PC-3 (cell line): ENCODE data around the gene IFNAR1.

Experiments
- CTCF ChIP-seq: fragments of 300-600 bp; sonication (generic); conservative IDR thresholded peaks from 2 replicates; pipeline ENCODE4 v1.5.1; 2017; ENCODE audit warnings: antibody characterized with exemption, low read depth, mild to moderate bottlenecking, low read length
- EZH2 ChIP-seq: fragments of 300-600 bp; sonication (generic); IDR thresholded peaks from one replicate; pipeline ENCODE4 v1.6.1; 2017; ENCODE audit warnings: antibody characterized with exemption, mild to moderate bottlenecking, low read length; ENCODE audit not compliant: unreplicated experiment
- EZH2phosphoT487 ChIP-seq: fragments of 300-600 bp; sonication (generic); IDR thresholded peaks from 2 replicates; pipeline ENCODE4 v1.6.1; 2018; ENCODE audit warnings: mild to moderate bottlenecking, antibody characterized with exemption, low read length, borderline replicate concordance

DNA sequence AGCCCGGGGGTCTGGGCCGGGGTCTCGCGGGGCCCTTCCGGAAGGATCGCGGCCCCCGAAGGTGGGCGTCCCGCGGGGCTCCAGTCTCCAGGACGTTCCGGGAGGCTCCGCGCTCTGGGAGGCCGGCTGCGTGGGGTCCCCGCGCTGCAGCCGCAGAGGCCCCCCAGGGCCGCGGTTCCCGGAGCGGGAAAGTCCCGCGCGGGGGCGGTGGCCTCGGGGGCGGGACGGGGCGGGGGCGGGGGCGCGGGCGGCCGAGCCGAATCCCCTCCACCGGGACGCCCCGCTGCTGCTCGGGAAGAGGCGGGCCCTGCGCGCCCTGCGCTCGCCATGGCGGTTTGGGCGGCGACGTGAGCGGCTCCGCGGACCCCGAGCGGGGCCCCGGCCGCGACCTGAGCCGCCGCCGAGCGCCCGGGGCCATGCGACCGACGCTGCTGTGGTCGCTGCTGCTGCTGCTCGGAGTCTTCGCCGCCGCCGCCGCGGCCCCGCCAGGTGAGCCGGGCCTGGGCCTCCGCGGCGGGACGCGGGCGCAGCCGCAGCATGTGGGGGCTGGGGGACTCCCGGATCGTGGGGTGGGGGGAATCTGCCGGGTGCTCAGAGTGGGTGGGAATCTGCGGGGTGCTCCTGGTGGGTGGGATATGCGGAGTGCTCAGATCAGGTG lies 78.5 kb downstream of the IFNAR1 start, which contains the start of gene IFNGR2:
- TF ChIP-seq CTCF (no peak), EZH2phosphoT487 (no peak), EZH2 (no peak)
